K562 (cell line): ENCODE measurements around the gene FAM168B. TPM values are rescaled to one million over a fixed set of nuclear protein-coding genes. Genes with fewer than 3 reads are reported as not detected.

ENCODE experiments used
- ATAC-seq: fragments of 200-7000 bp; cut with Tn5 transposase; 3 replicates; pipeline ENCODE4 v1.9.1; 2020; ENCODE audit warnings: moderate library complexity
- BruUV-seq: library from RNA; stranded (reverse); fragments of 400-500 nt; replicated peaks from 2 replicates; lab custom pipeline; 2021; lab: Mats Ljungman, UMichigan
- CTCF ChIA-PET: fragments of 300-600 bp; formaldehyde crosslinking; extraction: SDS; loops from one replicate; lab custom pipeline; 2021; ENCODE audit warnings: low intra/inter-chr PET ratio; lab: Yijun Ruan, JAX
- POLR2A ChIA-PET: fragments of 300-600, 350-650 bp; sonication (Branson Sonifier 250); formaldehyde crosslinking; extraction: SDS; loops from one replicate; lab custom pipeline; 2021; ENCODE audit warnings: antibody characterized with exemption, inconsistent platforms; lab: Yijun Ruan, JAX
- DNase-seq, 4 experiments: peaks; one replicate each; pipeline versions ENCODE4 v3.0.0 to v3.0.0-alpha.2; 2011 to 2018; ENCODE audit warnings: low spot score in 3 of 4, mixed read lengths in 3 of 4; ENCODE audit errors: extremely low read depth in 1 of 4
- FAIRE-seq: peaks from 2 replicates; lab custom pipeline; 2011; peaks lifted over from hg19 to GRCh38; lab: Jason Lieb, UNC
- H2AFZ ChIP-seq: 2 replicates; pipeline ENCODE4 v1.6.0; 2011; ENCODE audit warnings: low read depth, low read length, control low read depth, inconsistent platforms
- H3K27ac ChIP-seq: fragments of 200-600 bp; 3 replicates; pipeline ENCODE4 v1.8.0; 2011; ENCODE audit warnings: low read depth, mild to moderate bottlenecking, control low read depth, inconsistent platforms, low read length, moderate library complexity, mixed read lengths; ENCODE audit errors: extremely low read depth
- H3K27me3 ChIP-seq, 2 experiments: fragments of 300-600 bp in 1 of 2; 2 replicates in 1 of 2; 3 replicates in 1 of 2; pipeline versions ENCODE4 v1.6.0 to v1.8.0; 2011; ENCODE audit warnings: inconsistent platforms in 2 of 2, low read length in 2 of 2, mild to moderate bottlenecking in 1 of 2, mixed read lengths in 1 of 2, moderate library complexity in 1 of 2; ENCODE audit not compliant: control insufficient read depth in 2 of 2, insufficient read depth in 2 of 2
- H3K36me3 ChIP-seq: fragments of 300-600 bp; 3 replicates; pipeline ENCODE4 v1.8.0; 2011; ENCODE audit warnings: mild to moderate bottlenecking, low read length, inconsistent platforms; ENCODE audit not compliant: control insufficient read depth, insufficient read depth
- H3K4me1 ChIP-seq, 2 experiments: fragments of 200-600 bp in 1 of 2; replicated peaks in 1 of 2; 2 replicates in 1 of 2; 3 replicates in 1 of 2; pipeline versions ENCODE4 v1.5.1 to v1.8.0; 2011; ENCODE audit warnings: inconsistent platforms in 2 of 2, low read length in 2 of 2, mild to moderate bottlenecking in 1 of 2, mixed read lengths in 1 of 2, moderate library complexity in 1 of 2; ENCODE audit not compliant: control insufficient read depth in 2 of 2, insufficient read depth in 2 of 2
- H3K4me2 ChIP-seq: 2 replicates; pipeline ENCODE4 v1.6.1; 2011; ENCODE audit warnings: low read length, control low read depth, inconsistent platforms, mixed read lengths; ENCODE audit not compliant: insufficient read depth
- H3K4me3 ChIP-seq: fragments of 200-600 bp; sonication (generic), shearing (Covaris generic); 2 replicates; pipeline ENCODE4 v1.5.1; 2016; ENCODE audit warnings: control low read depth, inconsistent platforms
- H3K79me2 ChIP-seq: fragments of 200-600 bp; 3 replicates; pipeline ENCODE4 v1.8.0; 2011; ENCODE audit warnings: low read length, inconsistent platforms; ENCODE audit not compliant: control insufficient read depth, insufficient read depth
- H3K9ac ChIP-seq, 2 experiments: 2 replicates each; pipeline versions ENCODE4 v1.6.0 to v1.6.1; 2011; ENCODE audit warnings: low read depth in 2 of 2, low read length in 2 of 2, control low read depth in 1 of 2, inconsistent platforms in 1 of 2, mild to moderate bottlenecking in 1 of 2, mixed read lengths in 1 of 2; ENCODE audit not compliant: insufficient read depth in 1 of 2
- H3K9me1 ChIP-seq: one replicate; pipeline ENCODE4 v1.6.0; 2011; ENCODE audit warnings: inconsistent platforms, mild to moderate bottlenecking, low read length, moderate library complexity; ENCODE audit not compliant: control insufficient read depth, insufficient read depth
- H3K9me3 ChIP-seq: replicated peaks from 2 replicates; pipeline ENCODE4 v1.5.1; 2011; ENCODE audit warnings: low read depth, low read length, inconsistent platforms; ENCODE audit not compliant: control insufficient read depth, insufficient read depth
- H4K20me1 ChIP-seq: replicated peaks from 2 replicates; pipeline ENCODE4 v1.6.1; 2011; ENCODE audit warnings: low read length, inconsistent platforms, mixed read lengths; ENCODE audit not compliant: control insufficient read depth, insufficient read depth
- FUS ChIP-seq: fragments of 200-400 bp; formaldehyde crosslinking; optimal IDR thresholded peaks from 2 replicates; pipeline ENCODE3; 2017; ENCODE audit warnings: low read depth, low read length
- GTF2A2 ChIP-seq: IDR thresholded peaks from 2 replicates; pipeline ENCODE4 v1.6.1; 2016; ENCODE audit warnings: mild to moderate bottlenecking, missing genetic modification characterization, missing compliant biosample characterization
- MTA1 ChIP-seq: fragments of 450-650 bp; IDR thresholded peaks from 2 replicates; pipeline ENCODE4 v1.6.1; 2017; ENCODE audit warnings: borderline replicate concordance
- POLR2B ChIP-seq: fragments of 450-650 bp; IDR thresholded peaks from 2 replicates; pipeline ENCODE4 v1.6.1; 2018; ENCODE audit warnings: low read depth; ENCODE audit not compliant: partially characterized antibody
- RNF2 ChIP-seq: sonication (generic); IDR thresholded peaks from 2 replicates; pipeline ENCODE4 v1.6.1; 2016
- ZKSCAN3 ChIP-seq: fragments of 250-450 bp; sonication (Bioruptor Pico); IDR thresholded peaks from 2 replicates; pipeline ENCODE4 v1.4.0; 2020
- ZNF124 ChIP-seq: sonication (generic); formaldehyde crosslinking; IDR thresholded peaks from 2 replicates; pipeline ENCODE4 v1.8.1; 2022; ENCODE audit warnings: missing genetic modification reagents
- ZNF436 ChIP-seq: fragments of 250-450, 450-650 bp; sonication (Bioruptor Pico); formaldehyde crosslinking; IDR thresholded peaks from 2 replicates; pipeline ENCODE4 v1.7.0; 2020; ENCODE audit warnings: mild to moderate bottlenecking
- WGBS: fragments of 100-300 bp; shearing (Covaris generic); methylation state at CpG from one replicate; pipeline ENCODE4 v1.1.6; 2016; ENCODE audit warnings: low coverage, mixed read lengths; ENCODE audit not compliant: insufficient coverage; ENCODE audit errors: missing lambda C conversion rate; 5-methylcytosine and 5-hydroxymethylcytosine counted together
- in situ Hi-C: fragments of 300-500 bp; cut with MboI; formaldehyde crosslinking; loops from 4 replicates; pipeline ENCODE4 v1.15.0; 2018; ENCODE audit warnings: inconsistent platforms, mixed read lengths
- intact Hi-C: fragments of 100-400 bp; cut with micrococcal nuclease; formaldehyde crosslinking; loops from 2 replicates; pipeline ENCODE4 v1.14.2; 2022
- polyA plus RNA-seq, 8 experiments: library from polyadenylated mRNA; depleted of rRNA in 4 of 8; stranded (reverse) in 5 of 8; unstranded in 3 of 8; fragments of >200 nt; fragmentation: Nextera tagmentation in 2 of 8; fragmentation: Illumina TruSeq in 1 of 8; extraction: Ambion mirVana in 2 of 8; extraction: Trizol in 1 of 8; gene quantifications; 2 replicates each; pipeline versions ENCODE4 v1.2.1 to v1.2.3, GENCODE V29; 2011 to 2014; ENCODE audit warnings: inconsistent platforms in 1 of 8, missing spikeins in 1 of 8
- total RNA-seq, 7 experiments: library from RNA; depleted of rRNA in 6 of 7; stranded (reverse); fragments of >200 nt in 6 of 7; fragmentation: Illumina TruSeq in 2 of 7; extraction: Trizol in 2 of 7; gene quantifications; 2 replicates each; pipeline versions ENCODE4 v1.2.1 to v1.2.3, GENCODE V29; 2011 to 2021; ENCODE audit warnings: low replicate concordance in 1 of 7
- TF ChIP-seq, protein P1 (sequence below): fragments of 450-650 bp; IDR thresholded peaks from 2 replicates; pipeline ENCODE4 v1.6.1; 2014; ENCODE audit warnings: low read depth, mild to moderate bottlenecking, moderate library complexity, borderline replicate concordance
- TF ChIP-seq, protein P2 (sequence below): sonication (generic); formaldehyde crosslinking; IDR thresholded peaks from 2 replicates; pipeline ENCODE4 v1.8.0; 2022; ENCODE audit warnings: missing genetic modification reagents, mild to moderate bottlenecking, moderate library complexity, borderline replicate concordance
- TF ChIP-seq, protein P3 (sequence below): fragments of 250-450 bp; sonication (Bioruptor Pico); IDR thresholded peaks from 2 replicates; pipeline ENCODE4 v1.6.1; 2021; ENCODE audit warnings: mild to moderate bottlenecking
- TF ChIP-seq, protein P4 (sequence below): fragments of 250-450 bp; sonication (Bioruptor Pico); IDR thresholded peaks from 2 replicates; pipeline ENCODE4 v1.8.0; 2022; ENCODE audit warnings: inconsistent platforms, mild to moderate bottlenecking, moderate library complexity, borderline replicate concordance
- TF ChIP-seq, protein P5 (sequence below), 3 experiments: IDR thresholded peaks in 2 of 3; conservative IDR thresholded peaks in 1 of 3; 2 replicates each; pipeline ENCODE4 v1.5.1; 2011 to 2012; ENCODE audit warnings: low read length in 3 of 3, mild to moderate bottlenecking in 3 of 3, control low read depth in 2 of 3, improper control_type of control experiment in 1 of 3, inconsistent platforms in 1 of 3, low read depth in 1 of 3, mixed read lengths in 1 of 3, moderate library complexity in 1 of 3; ENCODE audit not compliant: insufficient read depth in 2 of 3

The FAM168B gene
- total and polyA plus RNA-seq, 9 of the 15 experiments (the other 6 are each of a cell fraction or from before 2014, with no cell fraction given): 3.3 to 76.0 (median 46.1) TPM

DNA sequence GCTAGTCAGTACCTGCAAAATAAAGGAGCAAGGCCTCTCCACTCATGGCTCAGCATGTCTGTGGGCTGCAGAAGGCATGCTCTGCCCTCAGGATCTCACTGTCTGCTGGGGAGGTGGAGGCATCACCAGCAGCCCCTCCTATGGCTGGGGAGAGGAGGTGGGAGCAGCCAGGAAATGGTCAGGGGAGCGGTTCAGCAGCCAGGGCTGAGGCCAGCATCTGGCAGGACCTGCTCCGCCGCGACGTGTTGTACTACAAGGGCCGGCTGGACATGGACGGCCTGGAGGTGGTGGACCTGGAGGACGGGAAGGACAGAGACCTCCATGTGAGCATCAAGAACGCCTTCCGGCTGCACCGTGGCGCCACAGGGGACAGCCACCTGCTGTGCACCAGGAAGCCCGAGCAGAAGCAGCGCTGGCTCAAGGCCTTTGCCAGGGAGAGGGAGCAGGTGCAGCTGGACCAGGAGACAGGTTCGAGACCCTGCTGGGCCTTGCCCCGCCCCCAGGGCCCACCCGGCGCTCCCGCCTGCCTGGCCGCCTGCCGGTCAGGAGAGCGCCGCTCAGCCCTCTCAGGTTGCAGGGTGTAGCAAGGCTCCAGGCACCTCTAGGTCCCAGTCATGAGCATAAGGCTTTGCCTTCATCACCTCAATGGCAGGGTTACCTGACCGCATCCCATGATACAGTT is 49.0 kb downstream of the FAM168B start (continued):
- TF ChIP-seq ZNF436 (CRISPR knock-in tag) (no peak), MTA1 (no peak)
- TF ChIP-seq, protein P1, sequence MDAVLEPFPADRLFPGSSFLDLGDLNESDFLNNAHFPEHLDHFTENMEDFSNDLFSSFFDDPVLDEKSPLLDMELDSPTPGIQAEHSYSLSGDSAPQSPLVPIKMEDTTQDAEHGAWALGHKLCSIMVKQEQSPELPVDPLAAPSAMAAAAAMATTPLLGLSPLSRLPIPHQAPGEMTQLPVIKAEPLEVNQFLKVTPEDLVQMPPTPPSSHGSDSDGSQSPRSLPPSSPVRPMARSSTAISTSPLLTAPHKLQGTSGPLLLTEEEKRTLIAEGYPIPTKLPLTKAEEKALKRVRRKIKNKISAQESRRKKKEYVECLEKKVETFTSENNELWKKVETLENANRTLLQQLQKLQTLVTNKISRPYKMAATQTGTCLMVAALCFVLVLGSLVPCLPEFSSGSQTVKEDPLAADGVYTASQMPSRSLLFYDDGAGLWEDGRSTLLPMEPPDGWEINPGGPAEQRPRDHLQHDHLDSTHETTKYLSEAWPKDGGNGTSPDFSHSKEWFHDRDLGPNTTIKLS: no peak

DNA sequence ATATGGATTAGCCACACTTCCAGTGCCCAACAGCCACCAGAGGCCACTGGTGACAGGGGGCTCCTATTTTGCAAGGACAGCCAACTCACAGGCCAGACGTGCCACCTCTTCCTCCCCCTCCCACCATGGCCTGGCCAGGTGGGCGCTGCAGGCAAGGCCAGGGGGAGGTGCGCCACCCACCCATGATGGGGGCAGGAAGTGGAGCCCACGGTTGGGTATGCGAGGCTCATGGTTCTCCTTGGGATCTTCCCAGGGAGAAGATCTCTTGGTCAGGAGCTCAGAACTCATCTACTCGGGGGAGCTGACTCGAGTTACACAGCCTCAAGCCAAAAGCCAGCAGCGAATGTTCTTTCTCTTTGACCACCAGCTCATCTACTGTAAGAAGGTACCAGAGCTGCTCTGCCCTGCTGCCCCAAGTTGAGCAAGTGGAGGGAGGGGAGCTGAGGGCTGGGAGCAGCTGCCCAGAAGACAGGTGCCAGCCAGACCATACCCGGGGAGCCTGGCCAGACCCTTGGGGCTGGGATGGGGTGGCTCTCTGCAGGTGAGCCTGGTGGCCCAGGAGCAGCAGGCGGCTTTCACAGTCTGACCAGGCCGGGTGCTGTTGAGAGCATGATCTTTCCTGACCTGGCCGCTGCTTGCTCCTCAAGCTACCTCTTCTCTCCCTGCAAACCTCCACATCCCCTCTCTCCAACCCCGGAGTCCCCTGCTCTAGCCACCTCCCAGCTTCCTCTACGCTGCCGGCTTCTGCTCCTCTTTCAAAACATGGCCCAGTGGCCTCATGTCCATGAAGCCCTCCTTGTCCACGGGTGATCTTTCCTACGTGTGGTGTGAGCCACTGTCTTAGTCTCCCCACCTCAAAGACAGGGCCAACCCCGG is 49.8 kb downstream of the FAM168B start:
- H3K4me3 ChIP-seq: no peak overlapping the region
- DNase-seq (no peak), ATAC-seq (no peak), FAIRE-seq (no peak)
- 71% methylated on average over 14 of the region's 18 CpGs for WGBS
- H3K4me1 ChIP-seq: peaks cover 0 to 22% of the 10 kb centered on the region in 2 experiments; a peak in 2 of 5 replicates
- H3K4me2 ChIP-seq: no peak overlapping the region
- ChIA-PET CTCF (no interaction called here), POLR2A (no interaction called here)
- H2AFZ ChIP-seq: no peak overlapping the region
- H3K36me3 ChIP-seq: peaks cover 19% of the 10 kb centered on the region; the same call in 2 of the 3 replicates
- intact Hi-C loops: no loop called here
- H3K79me2 ChIP-seq: no peaks in the 10 kb centered on the region
- no TSS peak for BruUV-seq
- no peak overlapping the region for H3K27ac ChIP-seq
- no peaks in the 10 kb centered on the region for H3K27me3 ChIP-seq
- H3K9me1 ChIP-seq: peaks cover 4% of the 10 kb centered on the region
- in situ Hi-C loops: no loop called here
- H4K20me1 ChIP-seq: peaks cover 11% of the 10 kb centered on the region
- H3K9ac ChIP-seq: no peak overlapping the region; a peak in 1 of 4 replicates
- no peaks in the 10 kb centered on the region for H3K9me3 ChIP-seq
- TF ChIP-seq GTF2A2 (tag) (no peak), FUS (no peak), RNF2 (no peak), ZKSCAN3 (no peak), POLR2B (no peak), ZNF124 (CRISPR knock-in tag) (no peak)
- TF ChIP-seq, protein P2, sequence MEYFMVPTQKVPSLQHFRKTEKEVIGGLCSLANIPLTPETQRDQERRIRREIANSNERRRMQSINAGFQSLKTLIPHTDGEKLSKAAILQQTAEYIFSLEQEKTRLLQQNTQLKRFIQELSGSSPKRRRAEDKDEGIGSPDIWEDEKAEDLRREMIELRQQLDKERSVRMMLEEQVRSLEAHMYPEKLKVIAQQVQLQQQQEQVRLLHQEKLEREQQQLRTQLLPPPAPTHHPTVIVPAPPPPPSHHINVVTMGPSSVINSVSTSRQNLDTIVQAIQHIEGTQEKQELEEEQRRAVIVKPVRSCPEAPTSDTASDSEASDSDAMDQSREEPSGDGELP (CRISPR knock-in tag): no peak
- TF ChIP-seq, protein P3, sequence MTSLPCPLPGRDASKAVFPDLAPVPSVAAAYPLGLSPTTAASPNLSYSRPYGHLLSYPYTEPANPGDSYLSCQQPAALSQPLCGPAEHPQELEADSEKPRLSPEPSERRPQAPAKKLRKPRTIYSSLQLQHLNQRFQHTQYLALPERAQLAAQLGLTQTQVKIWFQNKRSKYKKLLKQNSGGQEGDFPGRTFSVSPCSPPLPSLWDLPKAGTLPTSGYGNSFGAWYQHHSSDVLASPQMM (CRISPR knock-in tag): no peak
- TF ChIP-seq, protein P4, sequence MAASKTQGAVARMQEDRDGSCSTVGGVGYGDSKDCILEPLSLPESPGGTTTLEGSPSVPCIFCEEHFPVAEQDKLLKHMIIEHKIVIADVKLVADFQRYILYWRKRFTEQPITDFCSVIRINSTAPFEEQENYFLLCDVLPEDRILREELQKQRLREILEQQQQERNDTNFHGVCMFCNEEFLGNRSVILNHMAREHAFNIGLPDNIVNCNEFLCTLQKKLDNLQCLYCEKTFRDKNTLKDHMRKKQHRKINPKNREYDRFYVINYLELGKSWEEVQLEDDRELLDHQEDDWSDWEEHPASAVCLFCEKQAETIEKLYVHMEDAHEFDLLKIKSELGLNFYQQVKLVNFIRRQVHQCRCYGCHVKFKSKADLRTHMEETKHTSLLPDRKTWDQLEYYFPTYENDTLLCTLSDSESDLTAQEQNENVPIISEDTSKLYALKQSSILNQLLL (CRISPR knock-in tag): no peak
- TF ChIP-seq, protein P5, sequence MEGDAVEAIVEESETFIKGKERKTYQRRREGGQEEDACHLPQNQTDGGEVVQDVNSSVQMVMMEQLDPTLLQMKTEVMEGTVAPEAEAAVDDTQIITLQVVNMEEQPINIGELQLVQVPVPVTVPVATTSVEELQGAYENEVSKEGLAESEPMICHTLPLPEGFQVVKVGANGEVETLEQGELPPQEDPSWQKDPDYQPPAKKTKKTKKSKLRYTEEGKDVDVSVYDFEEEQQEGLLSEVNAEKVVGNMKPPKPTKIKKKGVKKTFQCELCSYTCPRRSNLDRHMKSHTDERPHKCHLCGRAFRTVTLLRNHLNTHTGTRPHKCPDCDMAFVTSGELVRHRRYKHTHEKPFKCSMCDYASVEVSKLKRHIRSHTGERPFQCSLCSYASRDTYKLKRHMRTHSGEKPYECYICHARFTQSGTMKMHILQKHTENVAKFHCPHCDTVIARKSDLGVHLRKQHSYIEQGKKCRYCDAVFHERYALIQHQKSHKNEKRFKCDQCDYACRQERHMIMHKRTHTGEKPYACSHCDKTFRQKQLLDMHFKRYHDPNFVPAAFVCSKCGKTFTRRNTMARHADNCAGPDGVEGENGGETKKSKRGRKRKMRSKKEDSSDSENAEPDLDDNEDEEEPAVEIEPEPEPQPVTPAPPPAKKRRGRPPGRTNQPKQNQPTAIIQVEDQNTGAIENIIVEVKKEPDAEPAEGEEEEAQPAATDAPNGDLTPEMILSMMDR (IDR thresholded peaks at IDR 0.05 in 2 of 3, conservative IDR thresholded peaks at IDR 0.05 in 1 of 3; ENCODE audit: insufficient read depth in 2 of 3, low read depth in 1 of 3, low read length in 3 of 3): no peak
